ENCODE measurements around the gene CACNA1A.

The CACNA1A gene

GRCh38 chr19:13356686-13357280 is 149.5 kb downstream of the CACNA1A start:
- DNase-seq = no peak

GRCh38 chr19:13356185-13356584 is 150.1 kb downstream of the CACNA1A start:
- DNase-seq = no peak

- DNase-seq = no peak
Measured at GRCh38 chr19:13355356-13355755, 150.9 kb downstream of the CACNA1A start.

GRCh38 chr19:13353625-13354024 is 152.7 kb downstream of the CACNA1A start:
- no peak for DNase-seq

- no peak for DNase-seq
Measured at GRCh38 chr19:13350759-13351158, 155.5 kb downstream of the CACNA1A start.

- DNase-seq = no peak
Measured at GRCh38 chr19:13350072-13350471, 156.2 kb downstream of the CACNA1A start.

- DNase-seq = no peak
Measured at GRCh38 chr19:13347367-13347766, 158.9 kb downstream of the CACNA1A start.

- no peak for DNase-seq
Measured at GRCh38 chr19:13343514-13343913, 162.8 kb downstream of the CACNA1A start.

GRCh38 chr19:13342672-13343071 is 163.6 kb downstream of the CACNA1A start:
- DNase-seq = no peak

GRCh38 chr19:13339869-13340268 is 166.4 kb downstream of the CACNA1A start:
- no peak for DNase-seq

GRCh38 chr19:13337181-13337580 is 169.1 kb downstream of the CACNA1A start:
- DNase-seq = no peak

GRCh38 chr19:13334801-13335481 is 171.3 kb downstream of the CACNA1A start:
- DNase-seq = no peak

GRCh38 chr19:13330285-13330684 is 176.0 kb downstream of the CACNA1A start:
- no peak for DNase-seq

- no peak for DNase-seq
Measured at GRCh38 chr19:13329766-13330165, 176.5 kb downstream of the CACNA1A start.

- no peak for DNase-seq
Measured at GRCh38 chr19:13328241-13328640, 178.0 kb downstream of the CACNA1A start.

GRCh38 chr19:13319526-13319925 is 186.8 kb downstream of the CACNA1A start:
- DNase-seq = no peak

GRCh38 chr19:13318190-13318589 is 188.1 kb downstream of the CACNA1A start:
- no peak for DNase-seq

- DNase-seq = no peak
Measured at GRCh38 chr19:13315495-13315894, 190.8 kb downstream of the CACNA1A start.

- no peak for DNase-seq
Measured at GRCh38 chr19:13314761-13315160, 191.5 kb downstream of the CACNA1A start.

GRCh38 chr19:13313875-13314274 is 192.4 kb downstream of the CACNA1A start:
- DNase-seq = no peak

- no peak for DNase-seq
Measured at GRCh38 chr19:13309864-13310263, 196.4 kb downstream of the CACNA1A start.

- DNase-seq = no peak
Measured at GRCh38 chr19:13303381-13304129, 202.7 kb downstream of the CACNA1A start.

- DNase-seq = no peak
Measured at GRCh38 chr19:13302526-13303270, 203.6 kb downstream of the CACNA1A start.

All from NCI-H526 treated with DMSO at 0.1 percent for 48 hours (cell line).